HL-60/S4 treated with phorbol 12-myristate 13-acetate at 8.2 ng/mL for 4 days and 3 days (cell line): ENCODE data around the gene STAU1.
"Not testable (repeated sequence)": the region's sequence is repeated elsewhere in the genome, so short reads cannot be mapped to it uniquely, and the experiment has no call there.

Experiments
- in situ Hi-C: fragments of 300-500 bp; cut with MboI; formaldehyde crosslinking; loops from 2 replicates; pipeline ENCODE4 v1.15.0; 2022; ENCODE audit warnings: low sequenced_read_pairs

STAU1 gene

DNA sequence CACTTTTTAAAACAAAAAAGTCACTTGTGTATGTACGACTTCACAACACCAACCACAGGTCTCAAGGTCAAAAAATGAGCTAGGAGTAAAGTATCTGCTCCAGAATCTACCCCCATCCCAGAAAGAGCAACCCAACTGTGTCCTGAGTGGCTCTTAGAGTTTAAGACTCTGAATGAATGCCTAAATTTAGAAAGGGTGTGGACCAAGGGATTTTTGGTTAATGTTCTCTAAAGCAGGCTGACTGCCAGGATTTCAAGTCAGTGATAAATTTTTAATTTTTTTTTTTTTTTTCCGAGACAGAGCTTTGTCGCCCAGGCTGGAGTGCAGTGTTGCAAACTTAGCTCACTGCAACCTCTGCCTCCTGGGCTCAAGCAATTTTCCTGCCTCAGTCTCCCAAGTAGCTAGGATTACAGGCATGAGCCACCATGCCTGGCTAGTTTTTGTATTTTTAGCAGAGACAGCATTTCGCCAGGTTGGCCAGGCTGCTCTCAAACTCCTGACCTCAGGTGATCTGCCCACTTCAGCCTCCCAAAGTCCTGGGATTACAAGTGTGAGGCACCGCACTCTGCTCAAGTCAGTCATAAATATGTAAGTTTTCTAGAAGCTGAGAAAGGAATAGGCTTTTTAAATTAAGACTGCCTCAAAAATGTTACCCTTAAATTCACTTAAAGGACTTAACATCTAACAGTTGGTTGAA, 20.2 kb downstream of the STAU1 start:
- in situ Hi-C loops: no loop called here

DNA sequence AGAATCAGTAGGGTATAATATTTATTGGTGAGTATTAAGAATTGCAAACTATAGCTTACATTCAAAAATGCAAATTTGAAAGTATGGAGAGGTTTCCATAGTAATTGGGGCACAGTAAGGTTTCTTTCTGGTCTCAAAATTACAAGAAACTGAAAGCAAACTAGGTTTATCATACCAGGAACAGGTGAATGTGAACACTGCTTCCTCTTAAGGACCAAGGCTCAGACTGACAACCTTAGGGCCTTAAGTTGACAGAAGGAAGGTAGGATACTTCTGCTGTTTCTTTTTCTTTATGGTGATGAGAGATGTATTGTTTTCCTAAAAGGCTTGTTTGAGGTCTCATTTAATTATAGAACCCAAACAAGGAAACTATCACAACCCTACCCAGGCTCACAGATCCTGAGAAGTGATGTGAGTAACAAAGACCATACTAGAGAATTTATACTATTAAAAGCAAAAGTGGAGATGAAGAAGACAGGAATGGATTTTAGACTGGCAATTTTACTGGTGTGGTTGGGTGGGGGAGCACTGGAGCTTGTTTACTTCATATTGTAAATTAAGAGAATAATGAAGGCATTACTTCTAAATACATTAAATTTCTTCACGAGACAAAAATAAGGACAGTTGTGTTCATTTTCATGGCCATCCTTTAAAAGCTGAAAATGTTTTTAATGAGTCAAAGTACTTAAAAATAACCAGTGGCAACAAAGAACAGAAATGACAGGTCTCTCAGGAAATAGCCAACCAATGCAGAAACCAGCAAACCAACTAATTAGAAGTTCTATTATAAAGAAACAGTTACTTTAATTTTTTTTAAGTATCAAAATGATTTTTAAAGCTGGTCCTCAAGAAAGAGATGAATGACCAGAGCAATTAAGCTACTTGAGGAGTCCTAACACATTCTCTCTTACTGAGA, 21.3 kb downstream of the STAU1 start:
- in situ Hi-C loops: no loop called here

DNA sequence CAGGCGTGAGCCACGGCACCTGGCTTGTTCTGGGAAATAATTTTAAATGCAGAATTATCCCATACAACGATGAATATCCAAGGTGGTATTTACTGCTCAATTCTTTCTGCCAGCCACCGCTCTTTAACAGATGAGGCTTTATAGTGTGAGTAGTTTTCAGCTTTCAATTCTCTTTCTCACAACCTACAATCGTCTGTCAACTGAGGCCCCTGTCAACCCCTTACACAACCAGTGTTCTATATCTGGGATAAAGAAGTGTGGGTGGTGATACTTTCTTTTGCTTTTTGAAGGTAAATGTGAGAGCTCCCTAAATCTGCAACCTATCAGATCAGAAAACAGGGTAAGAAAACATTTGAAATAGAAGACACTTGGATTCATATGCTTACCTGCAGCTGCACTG, 22.5 kb downstream of the STAU1 start:
- in situ Hi-C loops: no loop called here

DNA sequence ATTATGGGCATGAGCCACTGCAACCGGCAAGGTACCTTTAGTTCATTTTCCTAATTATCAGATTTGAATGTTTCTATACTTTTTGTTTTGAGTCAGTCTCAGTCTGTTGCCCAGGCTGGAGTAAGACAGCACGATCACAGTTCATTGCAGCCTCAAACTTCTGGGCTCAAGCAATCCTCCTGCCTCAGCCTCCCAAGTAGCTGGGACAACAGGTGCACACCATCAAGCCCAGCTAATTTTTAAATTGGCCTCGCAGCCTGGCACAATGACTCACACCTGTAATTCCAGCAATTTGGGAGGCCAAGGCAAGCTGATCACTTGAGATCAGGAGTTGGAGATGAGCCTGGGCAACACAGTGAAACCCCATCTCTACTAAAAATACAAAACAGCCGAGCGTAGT, 24.4 kb downstream of the STAU1 start:
- in situ Hi-C loops: no loop called here

DNA sequence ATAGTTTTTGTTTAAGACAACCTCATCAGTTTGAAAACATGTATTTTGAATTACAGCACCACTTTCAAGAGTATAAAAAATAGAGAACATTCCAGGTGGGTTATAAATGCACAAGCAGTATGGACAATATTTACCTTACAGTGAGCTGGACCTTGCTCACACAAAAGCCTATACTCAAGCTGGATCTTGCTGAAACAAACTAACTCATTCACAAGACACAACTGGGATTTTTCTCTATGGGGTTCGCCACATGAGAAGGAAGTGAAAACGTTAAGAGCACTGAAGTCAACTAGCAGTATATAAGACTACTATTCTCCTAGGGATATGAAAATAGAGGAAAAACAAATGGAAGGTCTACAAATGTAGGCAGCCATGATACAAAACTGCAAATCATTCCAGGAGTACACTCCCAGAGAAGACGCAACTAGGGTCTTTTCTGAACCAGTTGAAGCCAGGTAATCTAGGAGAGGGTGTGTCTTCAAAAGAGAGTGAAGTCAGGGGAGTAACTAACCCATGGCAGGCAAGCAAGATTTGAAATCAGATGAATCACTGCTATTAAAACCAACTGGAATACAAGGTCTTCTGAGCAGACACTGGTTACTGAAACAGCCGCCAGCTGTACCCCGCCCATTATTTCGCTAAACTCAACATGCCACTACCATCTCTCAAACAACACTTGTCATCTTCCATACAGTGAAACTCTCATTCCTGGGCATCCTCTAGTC, 26.5 kb downstream of the STAU1 start:
- in situ Hi-C loops: no loop called here

DNA sequence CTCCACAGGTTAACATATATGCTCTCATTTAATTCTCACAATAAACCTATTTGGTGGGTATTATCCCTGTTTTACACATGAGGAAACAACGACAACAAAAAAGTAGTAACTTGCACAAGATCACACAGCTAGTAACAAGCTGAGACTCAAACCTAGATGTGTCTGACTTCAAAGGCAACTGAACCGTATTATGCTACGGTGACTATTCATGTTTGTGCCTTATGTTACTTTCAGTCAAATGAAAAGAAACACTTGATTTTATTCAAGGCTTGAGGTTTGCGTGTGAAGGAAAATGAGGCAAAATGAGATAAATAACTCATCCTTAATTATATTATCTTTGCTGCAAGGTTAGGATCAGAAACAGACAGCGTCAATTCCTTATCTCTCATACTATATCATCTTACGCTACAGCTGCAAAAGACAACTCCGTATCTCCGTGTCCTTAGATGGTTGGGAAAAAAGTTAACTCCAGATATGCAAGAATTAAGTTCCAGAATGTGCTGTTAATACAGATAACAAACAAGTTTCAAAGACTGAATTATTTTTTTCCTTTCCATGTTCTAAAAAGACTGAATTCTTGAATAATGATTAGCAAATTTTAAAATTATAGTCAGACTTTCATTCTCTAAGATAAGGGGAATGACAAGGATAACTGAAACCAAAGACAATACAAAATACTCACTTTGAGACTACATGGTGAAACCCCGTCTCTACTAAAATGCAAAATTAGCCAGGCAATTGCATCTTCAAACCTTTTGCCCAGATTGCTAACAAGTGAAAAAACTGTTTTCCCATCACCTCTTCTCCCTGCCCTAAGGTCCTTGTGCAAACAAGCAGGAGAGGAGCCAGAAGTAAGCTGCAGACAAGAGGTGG, 27.8 kb downstream of the STAU1 start:
- in situ Hi-C loops: no loop called here

DNA sequence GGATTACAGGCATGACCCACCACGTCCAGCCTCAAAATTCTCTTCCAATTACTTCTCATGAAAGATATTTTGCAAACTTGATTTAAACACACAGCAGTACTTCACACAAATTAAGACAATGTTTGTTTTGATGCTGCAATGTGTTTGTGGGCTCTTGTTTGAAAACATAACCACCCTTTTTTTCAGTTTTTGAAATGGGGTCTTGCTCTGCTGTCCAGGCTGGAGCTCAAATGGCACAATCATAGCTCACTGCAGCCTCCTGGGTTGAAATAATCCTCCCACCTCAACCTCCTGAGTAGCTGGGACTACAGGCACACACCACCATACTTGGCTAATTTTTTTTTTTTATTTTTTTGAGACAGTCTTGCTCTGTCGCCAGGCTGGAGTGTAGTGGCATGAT, 31.0 kb downstream of the STAU1 start:
- in situ Hi-C loops: no loop called here

DNA sequence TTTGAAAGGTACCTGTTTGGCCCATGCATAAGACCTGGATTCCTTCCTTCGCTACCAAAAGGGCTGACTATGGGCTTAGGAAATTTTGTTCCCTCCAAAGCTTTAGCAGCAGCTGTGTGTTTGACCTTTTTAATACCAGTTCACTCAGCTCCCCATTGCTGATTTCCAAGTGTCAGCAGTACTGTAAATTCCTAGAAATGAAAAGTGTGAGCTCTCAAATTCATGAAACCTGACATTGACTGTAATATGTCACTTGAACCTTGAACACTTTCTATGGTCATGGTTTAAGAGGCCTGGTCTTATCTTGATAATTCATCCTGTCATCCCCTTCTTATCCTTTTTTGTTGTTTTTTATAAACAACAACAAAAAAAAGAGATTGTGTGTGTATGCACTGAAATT, 31.7 kb downstream of the STAU1 start:
- in situ Hi-C loops: no loop called here

DNA sequence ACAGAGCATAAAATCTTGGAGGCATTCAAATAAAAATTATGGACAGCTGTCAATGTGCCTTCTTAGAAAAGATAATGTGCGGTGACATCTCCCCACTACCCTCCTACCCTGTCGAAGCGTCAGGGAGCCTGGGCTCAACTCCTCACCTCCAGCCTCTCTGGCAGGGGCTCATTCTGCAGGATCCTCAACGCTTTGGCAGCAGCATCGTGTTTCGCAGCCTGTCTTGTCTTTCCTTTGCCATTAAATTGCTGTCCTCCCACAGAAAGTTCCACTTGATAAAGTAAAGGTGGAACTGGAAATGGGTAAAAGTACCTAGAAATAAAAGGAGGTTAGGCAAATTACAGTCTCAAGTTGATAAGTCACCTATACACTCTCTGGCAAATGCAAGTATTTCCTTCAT, 36.7 kb downstream of the STAU1 start:
- in situ Hi-C loops: no loop called here

DNA sequence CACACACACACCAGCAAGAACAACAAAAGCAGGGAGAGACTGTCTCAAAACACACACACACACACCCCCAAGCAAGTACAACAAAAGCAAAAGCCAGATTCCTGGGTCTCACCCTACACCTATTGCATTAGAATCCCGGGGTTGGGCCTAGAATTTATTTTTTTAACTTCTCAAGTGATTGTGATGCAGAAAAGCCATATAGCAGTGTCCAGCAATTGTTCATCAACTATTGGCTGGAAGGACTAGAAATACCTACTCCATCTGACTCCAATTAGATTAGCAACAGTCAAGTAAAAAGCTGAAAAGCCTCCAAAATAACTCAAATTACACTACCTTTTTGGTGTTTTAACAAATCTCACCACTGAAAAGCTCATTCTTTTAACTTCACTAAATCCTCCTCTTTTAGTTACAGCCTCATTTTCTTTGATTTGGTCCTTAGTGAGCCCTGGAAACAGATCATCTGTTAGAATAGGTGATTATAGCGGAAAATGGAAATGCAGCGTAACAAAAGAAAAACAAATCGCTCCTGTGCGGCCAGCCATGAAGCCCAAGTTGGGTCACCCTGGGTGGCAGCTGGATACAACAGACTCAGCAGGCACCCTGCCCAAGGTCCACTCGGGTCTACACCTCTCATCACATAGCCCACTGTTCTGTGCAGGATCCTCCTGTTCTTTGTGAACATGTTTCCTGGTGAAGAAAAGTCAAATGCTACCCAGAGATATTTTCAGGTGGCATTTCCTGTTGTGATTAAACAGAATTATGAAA, 38.7 kb downstream of the STAU1 start:
- in situ Hi-C loops: no loop called here

DNA sequence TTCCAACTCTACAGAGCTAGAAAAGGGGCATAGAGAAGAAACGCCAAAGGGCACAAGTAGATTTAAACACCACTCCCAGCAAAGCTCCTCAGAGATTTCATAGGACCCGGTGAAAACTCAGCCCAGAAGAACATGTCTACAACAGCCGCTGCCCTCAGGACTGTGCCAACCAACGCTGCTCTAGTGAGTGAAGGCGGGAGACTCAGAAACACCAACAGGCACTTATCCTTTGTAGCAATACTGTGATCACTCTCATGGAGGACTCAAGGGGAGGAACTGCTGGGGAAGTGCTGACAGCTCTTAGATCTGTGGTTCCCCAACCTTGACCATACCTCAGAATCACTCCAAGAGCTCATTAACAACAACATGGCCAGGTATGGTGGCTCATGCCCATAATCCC, 39.5 kb downstream of the STAU1 start:
- in situ Hi-C loops: no loop called here

DNA sequence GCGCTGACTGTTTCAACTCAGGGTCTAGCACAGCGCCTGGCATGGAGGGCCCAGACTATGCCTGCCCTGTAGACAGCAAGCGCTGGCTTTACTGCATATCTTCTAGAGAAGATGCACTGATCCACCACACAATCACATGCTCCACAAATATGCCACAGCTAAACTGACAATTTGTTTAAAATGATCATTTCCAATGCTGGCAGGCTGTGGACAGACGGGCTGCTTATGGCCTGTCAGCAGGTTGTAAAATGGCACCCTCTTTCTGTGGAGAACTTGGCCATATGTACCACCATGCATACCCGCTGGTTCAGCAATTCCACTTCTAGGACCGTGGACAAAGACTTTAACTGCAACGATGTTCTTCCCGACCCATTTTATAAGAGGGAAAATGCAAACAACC, 40.8 kb downstream of the STAU1 start:
- in situ Hi-C loops: no loop called here

DNA sequence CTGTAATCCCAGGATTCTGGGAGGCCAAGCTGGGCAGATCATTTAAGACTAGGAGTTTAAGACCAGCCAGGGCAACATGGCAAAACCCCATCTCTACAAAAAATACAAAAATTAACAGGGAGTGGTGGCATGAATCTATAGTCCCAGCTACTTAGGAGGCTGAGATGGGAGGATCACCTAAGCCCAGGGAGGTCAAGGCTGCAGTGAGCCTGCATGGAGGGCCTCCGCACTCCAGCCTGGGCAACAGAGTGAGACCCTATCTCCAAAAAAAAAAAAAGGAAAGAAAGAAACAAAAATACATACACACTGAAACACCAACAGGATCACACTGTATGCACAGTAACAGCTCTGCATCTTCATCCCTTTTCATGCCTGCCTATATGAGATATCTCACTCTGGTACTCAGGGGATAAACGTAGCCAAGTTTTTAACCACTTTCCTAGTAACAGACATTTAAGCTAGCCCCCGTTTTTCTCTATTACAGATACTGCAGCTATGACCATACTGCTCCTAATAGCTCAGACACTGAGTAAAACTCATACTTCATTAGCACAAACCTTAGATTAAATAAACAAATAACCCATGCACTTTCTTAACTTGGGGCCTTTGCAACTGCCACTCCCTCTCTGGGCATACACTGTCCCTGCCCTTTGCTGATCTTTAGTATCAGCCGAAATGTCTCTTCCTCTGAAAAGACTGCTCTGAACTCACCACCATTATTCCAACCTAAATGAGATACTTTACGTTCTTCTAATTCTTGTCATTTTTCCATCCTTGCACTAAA, 41.5 kb downstream of the STAU1 start:
- in situ Hi-C loops: no loop called here

DNA sequence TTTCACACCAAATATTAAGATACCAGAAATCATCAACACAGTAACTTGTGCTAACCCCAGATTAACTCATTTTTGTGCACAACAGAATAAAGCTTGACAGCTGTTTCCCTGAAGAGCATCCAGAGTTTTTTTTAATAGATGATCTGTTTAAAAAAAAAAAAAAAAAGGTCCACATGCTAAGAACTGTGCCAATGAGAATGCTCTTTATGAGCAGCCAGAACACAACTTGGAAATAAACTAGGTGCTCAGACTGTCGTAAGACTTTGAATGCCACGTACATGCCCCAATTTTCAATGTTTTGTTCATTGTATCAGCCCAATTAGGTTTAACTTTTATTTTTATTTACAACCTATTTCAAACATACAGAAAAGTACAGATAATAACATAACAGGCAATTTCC, 47.3 kb downstream of the STAU1 start:
- in situ Hi-C loops: no loop called here

DNA sequence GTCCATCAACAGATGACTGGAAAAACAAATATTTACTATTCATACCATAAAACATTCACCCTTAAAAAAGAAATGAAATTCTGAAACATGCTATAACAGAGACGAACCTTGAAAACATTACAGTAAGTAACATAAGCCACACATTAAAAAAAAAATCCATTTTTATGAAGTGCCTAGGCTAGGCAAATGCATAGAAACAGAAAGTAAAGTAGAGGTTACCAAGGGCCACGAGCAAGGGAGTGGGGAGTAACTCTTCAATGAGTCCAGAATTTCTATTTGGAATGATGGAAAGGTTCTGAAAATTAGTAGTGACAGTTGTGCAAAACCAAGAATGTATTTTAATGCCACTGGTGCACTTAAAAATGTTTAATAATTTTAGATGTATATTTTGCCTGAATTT, 47.7 kb downstream of the STAU1 start:
- in situ Hi-C loops: no loop called here

DNA sequence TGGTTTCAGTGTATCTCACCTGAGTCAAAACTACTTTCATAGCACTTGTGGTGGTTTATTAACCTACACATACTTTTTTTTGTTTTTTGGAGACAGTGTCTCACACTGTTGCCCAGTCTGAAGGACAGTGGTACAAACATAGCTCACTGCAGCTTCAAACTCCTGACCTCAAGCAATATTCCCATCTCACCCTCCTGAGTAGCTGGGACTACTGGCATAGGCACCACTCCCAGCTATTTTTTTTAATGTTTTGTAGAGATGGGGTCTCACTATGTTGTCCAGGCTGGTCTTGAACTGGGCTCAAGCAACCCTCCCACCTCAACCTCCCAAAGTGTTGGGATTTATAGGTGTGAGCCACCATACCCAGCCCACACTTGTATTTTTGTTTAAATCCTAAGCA, 49.7 kb downstream of the STAU1 start:
- in situ Hi-C loops: no loop called here

DNA sequence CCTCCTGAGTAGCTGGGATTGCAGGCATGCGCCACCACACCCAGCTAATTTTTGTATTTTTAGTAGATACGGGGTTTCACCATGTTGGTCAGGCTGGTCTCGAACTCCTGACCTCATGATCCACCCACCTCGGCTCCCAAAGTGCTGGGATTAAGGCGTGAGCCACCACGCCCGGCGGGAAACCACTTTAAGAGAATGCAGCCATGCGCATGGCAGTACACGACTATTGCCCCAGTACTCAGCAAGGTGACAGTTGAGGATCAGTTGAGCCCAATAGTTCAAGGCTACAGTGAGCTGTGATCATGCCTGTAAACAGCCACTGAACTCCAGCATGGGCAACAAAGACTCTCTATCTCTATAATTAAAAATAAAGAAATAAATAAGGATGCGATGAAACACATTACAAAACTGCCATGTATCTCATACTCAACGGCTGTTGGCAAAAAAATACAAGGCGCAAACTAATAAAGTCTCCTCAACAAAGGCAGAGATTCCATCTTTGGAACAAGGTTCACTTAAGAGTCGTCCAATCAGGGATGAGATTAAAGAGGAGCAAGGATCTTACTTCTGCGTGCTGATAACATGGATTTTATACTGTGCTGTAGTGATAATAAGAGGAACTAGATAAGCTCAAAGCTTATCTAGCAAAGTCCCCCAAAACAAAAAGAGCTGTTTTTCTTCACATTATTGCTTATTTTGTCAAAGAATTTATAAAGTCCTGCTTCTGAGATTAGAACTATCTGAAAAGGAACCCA, 51.1 kb downstream of the STAU1 start:
- in situ Hi-C loops: no loop called here

DNA sequence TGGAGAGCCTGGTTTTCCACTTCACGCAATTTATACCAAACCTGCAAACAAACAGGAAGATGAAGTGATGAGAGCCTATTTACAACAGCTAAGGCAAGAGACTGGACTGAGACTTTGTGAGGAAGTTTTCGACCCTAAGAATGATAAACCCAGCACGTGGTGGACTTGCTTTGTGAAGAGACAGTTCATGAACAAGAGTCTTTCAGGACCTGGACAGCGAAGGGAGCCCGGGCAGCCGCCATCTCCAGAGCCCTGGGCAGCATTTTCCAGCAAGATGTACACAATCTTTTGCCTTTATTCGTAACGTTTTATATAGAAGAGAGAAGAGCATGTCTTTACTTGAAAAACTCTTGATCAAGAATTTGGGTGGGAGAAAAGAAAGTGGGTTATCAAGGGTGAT, 53.3 kb downstream of the STAU1 start:
- in situ Hi-C loops: not testable (repeated sequence)

DNA sequence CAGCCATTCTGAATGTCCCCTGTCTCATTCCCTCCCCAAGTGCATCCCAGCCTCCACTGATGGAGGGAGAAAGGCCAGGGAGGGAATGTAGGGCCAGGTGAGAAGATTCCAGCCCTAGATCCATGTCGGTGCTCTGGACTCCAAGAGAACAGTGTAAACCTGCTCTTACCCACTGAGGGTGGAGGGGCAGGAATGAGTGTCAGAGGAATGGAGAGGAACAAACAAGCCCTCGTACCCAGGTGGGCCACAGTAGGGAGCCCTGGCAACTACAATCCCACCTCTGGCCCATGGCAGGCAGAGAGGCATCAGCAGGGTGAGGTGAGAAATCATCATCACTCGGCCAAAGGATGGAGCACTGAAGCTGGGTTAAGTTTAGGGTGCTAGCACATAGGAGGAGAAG, 54.6 kb downstream of the STAU1 start:
- in situ Hi-C loops: no loop called here
